GM23338 (cell line): ENCODE measurements around the gene PROC. TPM values are rescaled to one million over a fixed set of nuclear protein-coding genes. Genes with fewer than 3 reads are reported as not detected.

ENCODE experiments used
- ATAC-seq: fragments of 200-7000 bp; cut with Tn5 transposase; 3 replicates; pipeline ENCODE4 v1.9.1; 2020
- DNase-seq: peaks from one replicate; pipeline ENCODE4 v3.0.0-alpha.2; 2015; ENCODE audit warnings: low spot score
- H2AFZ ChIP-seq: fragments of 200-600 bp; sonication (generic); 2 replicates; pipeline ENCODE4 v1.8.0; 2016; ENCODE audit warnings: antibody characterized with exemption, mild to moderate bottlenecking, moderate library complexity
- H3F3A ChIP-seq: fragments of 200-600 bp; sonication (generic); replicated peaks from 2 replicates; pipeline ENCODE4 v1.8.0; 2017; ENCODE audit warnings: antibody characterized with exemption, mixed run types, low read depth
- H3K27ac ChIP-seq: fragments of 200-600 bp; sonication (generic); 2 replicates; pipeline ENCODE4 v1.6.1; 2016; ENCODE audit warnings: low read depth
- H3K27me3 ChIP-seq: fragments of 200-600 bp; sonication (generic); 2 replicates; pipeline ENCODE4 v1.8.0; 2016; ENCODE audit warnings: mild to moderate bottlenecking, mixed run types, moderate library complexity; ENCODE audit not compliant: insufficient read depth
- H3K36me3 ChIP-seq: fragments of 200-600 bp; sonication (generic); 2 replicates; pipeline ENCODE4 v1.8.0; 2016; ENCODE audit warnings: mild to moderate bottlenecking; ENCODE audit not compliant: insufficient read depth
- H3K4me1 ChIP-seq: fragments of 200-600 bp; sonication (generic); 2 replicates; pipeline ENCODE4 v1.8.0; 2016; ENCODE audit warnings: mild to moderate bottlenecking, moderate library complexity; ENCODE audit not compliant: insufficient read depth
- H3K4me2 ChIP-seq: fragments of 200-600 bp; sonication (generic); 2 replicates; pipeline ENCODE4 v1.7.1; 2017; ENCODE audit warnings: mixed run types
- H3K4me3 ChIP-seq: fragments of 200-600 bp; sonication (generic); 2 replicates; pipeline ENCODE4 v1.6.1; 2016; ENCODE audit warnings: mixed run types
- H3K79me2 ChIP-seq: fragments of 200-600 bp; sonication (generic); replicated peaks from 2 replicates; pipeline ENCODE4 v1.8.0; 2017; ENCODE audit warnings: mild to moderate bottlenecking; ENCODE audit not compliant: insufficient read depth
- H3K9me2 ChIP-seq: fragments of 200-600 bp; sonication (generic); 2 replicates; pipeline ENCODE4 v1.8.0; 2017; ENCODE audit not compliant: insufficient read depth
- H4K20me1 ChIP-seq: fragments of 200-600 bp; sonication (generic); replicated peaks from 2 replicates; pipeline ENCODE4 v1.8.0; 2017; ENCODE audit warnings: mild to moderate bottlenecking; ENCODE audit not compliant: insufficient read depth
- H3K27ac Mint-ChIP-seq: 2 replicates; pipeline ENCODE4 v1.8.0; 2020; ENCODE audit warnings: inconsistent platforms, mild to moderate bottlenecking, moderate library complexity, mixed read lengths
- H3K27me3 Mint-ChIP-seq: 3 replicates; pipeline ENCODE4 v1.8.0; 2022; ENCODE audit warnings: low read depth, mild to moderate bottlenecking, moderate library complexity, mixed read lengths, inconsistent platforms; ENCODE audit not compliant: insufficient read depth, poor library complexity
- H3K36me3 Mint-ChIP-seq: 3 replicates; pipeline ENCODE4 v1.8.0; 2021; ENCODE audit warnings: low read depth, mild to moderate bottlenecking, inconsistent platforms, moderate library complexity, mixed read lengths
- H3K4me1 Mint-ChIP-seq: 3 replicates; pipeline ENCODE4 v1.8.0; 2020; ENCODE audit warnings: mild to moderate bottlenecking, inconsistent platforms, mixed read lengths
- H3K4me3 Mint-ChIP-seq: 3 replicates; pipeline ENCODE4 v1.8.0; 2021; ENCODE audit warnings: moderate library complexity, mild to moderate bottlenecking, inconsistent platforms, mixed read lengths
- H3K9me3 Mint-ChIP-seq: 3 replicates; pipeline ENCODE4 v1.8.0; 2020; ENCODE audit warnings: moderate library complexity, mild to moderate bottlenecking, inconsistent platforms, mixed read lengths
- CREB1 ChIP-seq: fragments of 250-450 bp; sonication (Bioruptor Pico); IDR thresholded peaks from 2 replicates; pipeline ENCODE4 v1.5.0; 2020; ENCODE audit warnings: low read depth, mild to moderate bottlenecking, moderate library complexity
- CTCF ChIP-seq, 2 experiments: fragments of 200-600 bp in 1 of 2; sonication (generic) in 1 of 2; conservative IDR thresholded peaks; 2 replicates each; pipeline versions ENCODE4 v1.5.1 to v1.6.1; 2016 to 2017; ENCODE audit warnings: antibody characterized with exemption in 2 of 2, low read depth in 2 of 2, mild to moderate bottlenecking in 2 of 2, moderate library complexity in 1 of 2
- EZH2 ChIP-seq: fragments of 200-600 bp; sonication (generic); IDR thresholded peaks from one replicate; pipeline ENCODE4 v1.8.0; 2017; ENCODE audit warnings: antibody characterized with exemption, mild to moderate bottlenecking, low read depth; ENCODE audit not compliant: unreplicated experiment
- EZH2phosphoT487 ChIP-seq: fragments of 200-600 bp; sonication (generic); IDR thresholded peaks from one replicate; pipeline ENCODE4 v1.8.1; 2018; ENCODE audit warnings: antibody characterized with exemption; ENCODE audit not compliant: unreplicated experiment
- JUNB ChIP-seq: IDR thresholded peaks from one replicate; pipeline ENCODE4 v1.6.1; 2016; ENCODE audit warnings: antibody characterized with exemption; ENCODE audit not compliant: unreplicated experiment
- POLR2AphosphoS5 ChIP-seq: IDR thresholded peaks from 2 replicates; pipeline ENCODE4 v1.6.1; 2016; ENCODE audit warnings: antibody characterized with exemption, low read depth
- STAT1 ChIP-seq: IDR thresholded peaks from one replicate; pipeline ENCODE4 v1.6.1; 2016; ENCODE audit warnings: antibody characterized with exemption; ENCODE audit not compliant: unreplicated experiment
- ZNF114 ChIP-seq: fragments of 250-450 bp; sonication (Bioruptor Pico); IDR thresholded peaks from 2 replicates; pipeline ENCODE4 v1.5.0; 2020; ENCODE audit warnings: mild to moderate bottlenecking, moderate library complexity
- ZNF331 ChIP-seq: fragments of 250-450 bp; sonication (Bioruptor Pico); IDR thresholded peaks from 2 replicates; pipeline ENCODE4 v1.5.0; 2020; ENCODE audit warnings: low read depth, mild to moderate bottlenecking, moderate library complexity
- ZNF462 ChIP-seq: fragments of 250-450 bp; sonication (Bioruptor Pico); IDR thresholded peaks from 2 replicates; pipeline ENCODE4 v1.5.0; 2020; ENCODE audit warnings: mild to moderate bottlenecking, moderate library complexity
- polyA plus RNA-seq: library from polyadenylated mRNA; unstranded; fragments of >200 nt; fragmentation: Nextera tagmentation; extraction: Ambion mirVana; gene quantifications from 2 replicates; pipeline ENCODE4 v1.2.1, GENCODE V29; 2016
- total RNA-seq: library from RNA; depleted of rRNA; stranded (reverse); fragments of >200 nt; shearing (Covaris generic); gene quantifications from 2 replicates; pipeline ENCODE4 v1.2.3, GENCODE V29; 2014
- TF ChIP-seq, protein P1 (sequence below): IDR thresholded peaks from 2 replicates; pipeline ENCODE4 v1.6.1; 2016; ENCODE audit warnings: antibody characterized with exemption

Gene PROC
- total and polyA plus RNA-seq, 2 experiments from 2014 or later: 1.7 to 2.4 TPM

DNA sequence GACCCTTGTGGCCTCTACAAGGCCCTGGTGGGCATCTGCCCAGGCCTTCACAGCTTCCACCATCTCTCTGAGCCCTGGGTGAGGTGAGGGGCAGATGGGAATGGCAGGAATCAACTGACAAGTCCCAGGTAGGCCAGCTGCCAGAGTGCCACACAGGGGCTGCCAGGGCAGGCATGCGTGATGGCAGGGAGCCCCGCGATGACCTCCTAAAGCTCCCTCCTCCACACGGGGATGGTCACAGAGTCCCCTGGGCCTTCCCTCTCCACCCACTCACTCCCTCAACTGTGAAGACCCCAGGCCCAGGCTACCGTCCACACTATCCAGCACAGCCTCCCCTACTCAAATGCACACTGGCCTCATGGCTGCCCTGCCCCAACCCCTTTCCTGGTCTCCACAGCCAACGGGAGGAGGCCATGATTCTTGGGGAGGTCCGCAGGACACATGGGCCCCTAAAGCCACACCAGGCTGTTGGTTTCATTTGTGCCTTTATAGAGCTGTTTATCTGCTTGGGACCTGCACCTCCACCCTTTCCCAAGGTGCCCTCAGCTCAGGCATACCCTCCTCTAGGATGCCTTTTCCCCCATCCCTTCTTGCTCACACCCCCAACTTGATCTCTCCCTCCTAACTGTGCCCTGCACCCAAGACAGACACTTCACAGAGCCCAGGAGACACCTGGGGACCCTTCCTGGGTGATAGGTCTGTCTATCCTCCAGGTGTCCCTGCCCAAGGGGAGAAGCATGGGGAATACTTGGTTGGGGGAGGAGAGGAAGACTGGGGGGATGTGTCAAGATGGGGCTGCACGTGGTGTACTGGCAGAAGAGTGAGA is 2.0 kb downstream of the PROC start (continued):
- TF ChIP-seq EZH2phosphoT487 (no peak), ZNF114 (CRISPR knock-in tag) (no peak), CREB1 (no peak)

DNA sequence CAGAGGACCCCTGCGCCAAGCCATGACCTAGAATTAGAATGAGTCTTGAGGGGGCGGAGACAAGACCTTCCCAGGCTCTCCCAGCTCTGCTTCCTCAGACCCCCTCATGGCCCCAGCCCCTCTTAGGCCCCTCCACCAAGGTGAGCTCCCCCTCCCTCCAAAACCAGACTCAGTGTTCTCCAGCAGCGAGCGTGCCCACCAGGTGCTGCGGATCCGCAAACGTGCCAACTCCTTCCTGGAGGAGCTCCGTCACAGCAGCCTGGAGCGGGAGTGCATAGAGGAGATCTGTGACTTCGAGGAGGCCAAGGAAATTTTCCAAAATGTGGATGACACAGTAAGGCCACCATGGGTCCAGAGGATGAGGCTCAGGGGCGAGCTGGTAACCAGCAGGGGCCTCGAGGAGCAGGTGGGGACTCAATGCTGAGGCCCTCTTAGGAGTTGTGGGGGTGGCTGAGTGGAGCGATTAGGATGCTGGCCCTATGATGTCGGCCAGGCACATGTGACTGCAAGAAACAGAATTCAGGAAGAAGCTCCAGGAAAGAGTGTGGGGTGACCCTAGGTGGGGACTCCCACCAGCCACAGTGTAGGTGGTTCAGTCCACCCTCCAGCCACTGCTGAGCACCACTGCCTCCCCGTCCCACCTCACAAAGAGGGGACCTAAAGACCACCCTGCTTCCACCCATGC is 3.0 kb downstream of the PROC start:
- H3K4me1 Mint-ChIP-seq: peaks cover 20% of the 10 kb centered on the region
- no peak overlapping the region; the same call in 2 of the 3 replicates for H3K4me3 Mint-ChIP-seq
- no peaks in the 10 kb centered on the region for H3K79me2 ChIP-seq
- no peak for DNase-seq
- no peaks in the 10 kb centered on the region; the same call in none of the 3 replicates for H3K9me3 Mint-ChIP-seq
- H3K27ac ChIP-seq: no peak overlapping the region
- peaks cover 16% of the 10 kb centered on the region; the same call in 1 of the 2 replicates for H3K4me1 ChIP-seq
- H3K4me3 ChIP-seq: no peak overlapping the region
- no peaks in the 10 kb centered on the region for H4K20me1 ChIP-seq
- H3F3A ChIP-seq: no peaks in the 10 kb centered on the region
- no peak overlapping the region for H3K27ac Mint-ChIP-seq
- H3K27me3 Mint-ChIP-seq: peaks cover 60% of the 10 kb centered on the region
- no peak overlapping the region for H2AFZ ChIP-seq
- no peaks in the 10 kb centered on the region for H3K9me2 ChIP-seq
- peaks cover 61% of the 10 kb centered on the region for H3K27me3 ChIP-seq
- no peak overlapping the region for H3K4me2 ChIP-seq
- no peaks in the 10 kb centered on the region for H3K36me3 ChIP-seq
- H3K36me3 Mint-ChIP-seq: no peaks in the 10 kb centered on the region; the same call in 2 of the 3 replicates
- no peak for ATAC-seq
- TF ChIP-seq CREB1 (no peak), JUNB (no peak), CTCF (conservative IDR thresholded peaks at IDR 0.05; ENCODE audit: low read depth in 2 of 2) (no peak), ZNF331 (CRISPR knock-in tag) (no peak), EZH2 (no peak), POLR2AphosphoS5 (no peak), EZH2phosphoT487 (no peak), ZNF462 (CRISPR knock-in tag) (no peak), ZNF114 (CRISPR knock-in tag) (no peak), STAT1 (no peak)
- TF ChIP-seq, protein P1, sequence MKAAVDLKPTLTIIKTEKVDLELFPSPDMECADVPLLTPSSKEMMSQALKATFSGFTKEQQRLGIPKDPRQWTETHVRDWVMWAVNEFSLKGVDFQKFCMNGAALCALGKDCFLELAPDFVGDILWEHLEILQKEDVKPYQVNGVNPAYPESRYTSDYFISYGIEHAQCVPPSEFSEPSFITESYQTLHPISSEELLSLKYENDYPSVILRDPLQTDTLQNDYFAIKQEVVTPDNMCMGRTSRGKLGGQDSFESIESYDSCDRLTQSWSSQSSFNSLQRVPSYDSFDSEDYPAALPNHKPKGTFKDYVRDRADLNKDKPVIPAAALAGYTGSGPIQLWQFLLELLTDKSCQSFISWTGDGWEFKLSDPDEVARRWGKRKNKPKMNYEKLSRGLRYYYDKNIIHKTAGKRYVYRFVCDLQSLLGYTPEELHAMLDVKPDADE: no peak
